ENCODE results near the gene FCHSD2.

Gene FCHSD2

DNA sequence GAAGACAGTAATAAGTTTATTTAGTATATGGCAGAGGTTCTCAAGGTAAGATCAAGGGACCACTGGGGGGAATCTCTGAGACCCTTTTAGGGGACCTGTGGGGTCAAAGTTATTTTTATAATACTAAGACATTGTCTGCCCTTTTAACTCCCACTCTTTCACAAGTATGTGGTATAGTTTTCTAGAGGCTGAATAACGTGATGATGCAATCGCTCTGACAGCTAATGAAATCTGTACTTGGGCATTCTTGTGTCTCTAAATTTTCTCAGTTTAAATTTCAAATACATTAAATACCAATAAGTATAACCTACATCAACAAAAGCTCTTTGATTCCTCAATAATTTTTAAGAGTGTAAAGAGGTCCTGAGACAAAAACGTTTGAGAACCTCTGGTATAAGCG, 180.0 kb downstream of the FCHSD2 start:
- no peak for DNase-seq

DNA sequence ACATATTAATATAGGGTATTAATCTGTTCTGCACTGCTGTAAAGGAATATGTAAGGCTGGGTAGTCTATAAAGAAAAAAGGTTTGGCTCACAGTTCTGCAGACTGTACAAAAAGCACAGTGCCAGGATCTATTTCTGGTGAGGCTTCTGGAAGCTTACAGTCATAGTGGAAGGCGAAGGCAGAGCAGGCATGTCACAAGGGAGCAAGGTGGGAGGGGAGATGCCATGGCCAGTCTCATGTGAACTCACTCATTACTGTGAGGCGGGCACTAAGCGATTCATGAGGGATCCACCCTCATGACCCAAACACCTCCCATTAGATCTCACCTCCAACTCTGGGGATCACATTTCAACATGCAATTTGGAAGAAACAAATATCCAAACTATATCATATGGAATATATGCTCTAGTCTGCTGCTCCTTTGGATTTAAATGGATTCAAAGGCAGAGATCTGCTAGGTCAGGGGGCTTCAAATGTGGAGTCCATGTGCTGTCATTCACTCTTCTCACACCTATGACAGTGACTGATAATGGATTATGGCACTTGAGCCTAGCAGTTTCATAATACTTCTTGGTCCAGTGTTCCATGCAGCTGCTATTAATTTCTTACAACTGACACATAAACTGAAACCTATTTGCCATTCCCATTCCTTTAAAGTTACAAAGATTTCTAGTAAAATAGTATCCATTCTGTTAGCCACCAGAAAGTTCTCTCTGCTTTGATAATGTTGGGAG, 182.0 kb downstream of the FCHSD2 start:
- no peak for DNase-seq

DNA sequence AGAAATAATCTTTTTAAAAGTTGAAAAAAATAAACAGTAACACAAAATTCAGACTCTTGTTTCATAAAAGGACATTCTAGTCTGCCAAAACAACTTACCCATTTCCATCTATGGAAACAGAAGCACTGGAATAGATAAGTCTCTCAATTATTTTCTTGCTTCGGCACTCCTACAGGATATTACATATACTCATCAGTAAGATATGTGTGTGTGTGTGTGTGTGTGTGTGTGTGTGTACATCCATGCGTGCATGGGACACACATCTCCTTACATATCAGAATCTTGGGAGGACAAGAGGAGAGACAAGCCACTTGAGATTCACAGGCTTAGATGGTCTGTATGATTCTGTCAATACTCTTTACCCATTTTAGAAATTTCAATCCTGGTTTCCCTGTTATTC, 183.3 kb downstream of the FCHSD2 start:
- DNase-seq: no peak

DNA sequence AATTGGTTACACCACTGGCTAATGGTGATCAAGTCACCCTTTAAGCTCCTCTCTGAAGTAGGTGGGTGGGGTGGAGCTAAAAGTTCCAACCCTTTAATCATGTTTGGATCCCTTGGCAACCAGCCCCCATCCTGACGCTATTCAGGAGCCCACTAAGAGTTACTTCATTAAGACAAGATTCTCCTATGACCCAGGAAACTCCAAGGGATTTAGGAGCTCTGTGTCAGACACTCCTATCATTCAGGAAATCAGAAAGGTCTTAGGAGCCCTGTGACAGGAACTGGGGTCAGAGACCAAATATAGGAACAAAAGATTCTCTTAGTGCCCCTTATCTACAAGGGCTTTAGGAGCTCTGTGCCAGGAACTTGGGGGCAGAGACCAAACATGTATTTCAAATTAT, 186.7 kb downstream of the FCHSD2 start:
- no peak for DNase-seq

DNA sequence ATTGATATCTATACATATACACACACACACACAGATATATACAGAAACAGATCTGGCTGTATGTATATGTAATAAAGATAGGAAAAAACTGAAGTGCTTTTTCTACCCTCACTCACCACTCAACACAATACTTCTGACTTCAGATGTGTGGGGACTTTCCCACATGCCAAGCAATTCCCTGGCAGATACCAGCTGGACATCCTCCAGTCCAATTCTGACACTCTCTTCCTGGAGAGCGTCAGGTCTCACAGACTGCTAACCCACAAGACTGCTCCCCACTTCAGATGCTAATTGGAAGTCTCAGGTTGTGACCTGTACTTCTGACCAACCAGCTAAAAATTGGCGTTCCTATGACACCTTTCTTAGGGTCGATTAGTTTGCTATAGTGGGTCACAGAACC, 187.3 kb downstream of the FCHSD2 start:
- DNase-seq: no peak

DNA sequence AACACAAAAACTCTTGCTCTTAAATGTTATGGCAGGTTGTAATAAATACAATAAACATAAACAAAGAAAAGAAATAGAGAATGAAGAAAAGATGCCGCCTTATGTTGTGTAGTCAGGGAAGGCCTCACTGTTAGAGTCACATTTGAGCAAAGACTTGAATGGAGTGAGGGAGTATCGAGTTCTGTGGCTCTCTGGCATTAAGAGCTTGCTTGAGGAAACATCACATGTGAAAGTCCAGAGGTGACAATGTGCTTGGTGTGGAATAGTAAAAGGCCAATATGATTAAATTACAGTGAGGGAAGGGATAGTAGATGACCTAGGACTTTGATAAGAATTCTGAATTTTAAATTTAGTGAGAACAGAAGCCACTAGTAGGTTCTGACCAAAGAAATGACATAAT, 188.5 kb downstream of the FCHSD2 start:
- DNase-seq: no peak

DNA sequence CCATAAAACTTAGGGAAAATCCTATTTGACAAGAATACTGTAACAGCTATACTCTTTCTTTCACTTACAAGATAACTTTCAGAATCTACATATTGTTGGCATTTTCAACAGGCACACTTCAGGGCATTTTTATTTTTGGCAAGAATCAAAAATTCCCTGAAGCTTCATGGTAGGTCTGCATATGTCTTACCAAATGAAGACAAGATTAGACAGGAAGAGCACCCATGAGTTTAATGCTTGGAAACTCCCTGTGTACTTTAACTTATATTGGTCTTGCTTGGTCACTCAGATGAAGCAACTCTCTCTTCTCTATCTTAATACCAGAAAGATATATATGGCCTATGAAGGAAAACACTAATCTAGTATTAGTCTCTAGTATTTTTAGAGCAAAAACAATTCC, 190.2 kb downstream of the FCHSD2 start:
- no peak for DNase-seq

DNA sequence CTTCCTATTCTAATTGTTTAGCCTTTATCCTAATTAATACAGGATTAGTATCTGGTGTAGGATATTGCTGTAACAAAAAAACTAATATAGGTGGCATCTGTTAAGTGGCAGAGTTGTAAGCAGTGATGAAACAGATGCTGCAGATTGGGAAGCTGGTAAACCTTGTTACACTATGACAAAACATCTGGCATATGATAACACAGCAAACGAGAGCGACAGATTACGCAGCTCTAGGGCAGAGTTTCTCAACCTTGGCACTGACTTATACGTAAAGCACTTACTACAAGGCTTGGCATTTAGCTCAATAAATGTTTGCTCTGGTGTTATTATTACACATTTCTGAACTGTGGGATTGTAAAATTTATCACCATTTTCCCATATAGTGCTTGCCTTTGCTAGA, 190.9 kb downstream of the FCHSD2 start:
- DNase-seq: no peak

DNA sequence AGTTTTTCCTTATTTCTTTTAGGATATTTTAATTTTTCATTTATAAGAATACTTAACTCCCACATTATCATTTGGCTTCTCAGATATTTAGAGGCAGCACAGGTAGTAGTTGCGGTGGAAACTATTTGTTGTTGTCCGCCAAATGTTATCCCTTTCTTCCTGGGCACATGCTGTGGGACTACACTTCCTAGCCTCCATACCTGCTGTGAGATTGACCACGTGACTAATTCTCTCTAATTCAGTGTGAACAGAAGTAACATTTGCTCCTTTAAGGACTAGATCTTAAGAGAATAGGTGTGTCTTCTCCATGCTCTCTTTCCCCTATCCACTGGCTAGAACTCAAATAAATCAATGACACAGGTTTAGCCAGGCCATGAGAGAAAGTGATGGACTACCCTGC, 191.4 kb downstream of the FCHSD2 start:
- DNase-seq: no peak

DNA sequence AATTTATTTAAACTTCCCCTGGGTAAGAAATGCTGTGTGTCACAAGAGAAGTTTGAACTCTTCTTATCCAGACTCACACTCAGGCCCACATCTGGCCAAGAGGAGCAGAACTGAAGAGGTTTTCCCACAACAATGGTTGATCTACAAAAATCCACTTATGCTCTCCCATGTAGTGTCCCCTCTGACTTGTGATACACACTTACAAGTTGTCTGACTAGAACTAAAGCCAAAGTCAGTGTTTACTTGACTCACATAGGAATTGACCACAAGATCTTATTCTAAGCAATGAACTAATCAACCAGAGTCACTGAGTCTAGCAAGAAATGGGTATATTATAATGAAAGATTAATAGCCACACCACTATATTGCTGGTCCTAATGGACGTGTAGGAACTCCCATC, 194.9 kb downstream of the FCHSD2 start:
- no peak for DNase-seq

DNA sequence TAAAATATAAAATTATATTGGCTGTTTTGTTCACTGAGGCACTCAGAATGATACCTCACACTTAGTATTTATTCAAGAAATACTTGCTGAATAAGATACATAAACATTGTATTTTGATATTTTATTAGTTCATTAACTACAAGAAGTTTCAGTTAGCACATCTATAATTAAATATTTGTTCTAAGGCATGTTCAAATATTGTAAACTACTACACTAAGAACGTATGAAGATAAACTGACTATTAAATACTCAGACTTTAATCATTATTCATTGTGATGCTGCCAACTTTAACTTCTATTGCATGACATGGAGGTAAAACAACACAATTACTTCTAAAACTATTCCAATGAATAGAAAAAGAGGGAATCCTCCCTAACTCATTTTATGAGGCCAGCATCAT, 198.5 kb downstream of the FCHSD2 start:
- DNase-seq: no peak

DNA sequence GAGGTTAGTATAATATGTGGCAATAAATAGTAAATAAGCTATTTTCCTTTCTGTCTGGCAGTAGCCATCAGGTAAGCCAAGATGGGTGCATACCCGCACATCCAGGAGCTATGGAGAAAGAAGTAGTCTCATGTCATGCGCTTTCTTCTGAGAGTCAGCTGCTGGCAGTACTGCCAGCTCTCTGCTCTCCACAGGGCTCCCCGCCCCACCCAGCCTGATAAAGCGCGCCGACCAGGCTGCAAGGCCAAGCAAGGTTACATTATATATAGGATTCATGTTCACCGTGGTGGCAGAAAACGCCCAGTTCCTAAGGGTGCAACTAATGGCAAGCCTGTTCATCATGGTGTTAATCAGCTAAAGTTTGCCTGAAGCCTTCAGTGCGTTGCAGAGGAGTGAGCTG, 201.7 kb downstream of the FCHSD2 start:
- DNase-seq: no peak

DNA sequence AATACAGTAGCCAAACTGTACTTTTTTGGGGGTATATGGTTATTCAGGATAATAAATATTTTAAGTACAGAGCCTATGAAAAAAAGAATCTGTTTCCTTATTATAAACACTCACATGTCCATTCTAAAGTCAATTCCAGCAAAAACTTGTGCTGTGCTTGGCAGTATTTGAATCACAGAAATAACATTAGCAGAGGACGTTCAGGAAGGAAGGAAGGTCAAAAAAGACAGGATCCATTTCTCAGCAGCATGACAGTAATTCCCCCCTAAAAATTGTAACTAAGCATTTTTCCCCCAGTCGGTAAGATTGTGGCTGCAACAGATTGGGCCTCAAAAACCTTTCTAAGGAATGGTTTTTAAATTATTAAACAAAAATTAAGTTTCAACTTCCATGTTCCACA, 203.1 kb downstream of the FCHSD2 start:
- DNase-seq: no peak

DNA sequence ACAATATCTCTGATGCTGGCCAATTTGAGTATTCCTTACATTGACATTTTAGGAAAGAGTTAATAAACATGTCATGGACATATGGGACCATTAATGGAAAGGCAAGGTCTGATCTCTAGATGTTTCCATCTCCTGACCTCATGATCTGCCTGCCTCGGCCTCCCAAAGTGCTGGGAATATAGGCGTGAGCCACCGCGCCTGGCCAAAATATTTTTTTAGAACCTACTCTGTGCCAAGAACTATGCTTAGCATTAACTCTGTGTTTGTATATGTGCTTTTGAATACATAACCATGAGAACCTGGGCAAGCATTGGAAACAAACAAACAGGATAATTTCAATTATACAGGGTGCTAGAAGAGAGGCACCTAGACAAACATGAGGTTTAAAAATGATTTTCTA, 204.7 kb downstream of the FCHSD2 start:
- no peak for DNase-seq

DNA sequence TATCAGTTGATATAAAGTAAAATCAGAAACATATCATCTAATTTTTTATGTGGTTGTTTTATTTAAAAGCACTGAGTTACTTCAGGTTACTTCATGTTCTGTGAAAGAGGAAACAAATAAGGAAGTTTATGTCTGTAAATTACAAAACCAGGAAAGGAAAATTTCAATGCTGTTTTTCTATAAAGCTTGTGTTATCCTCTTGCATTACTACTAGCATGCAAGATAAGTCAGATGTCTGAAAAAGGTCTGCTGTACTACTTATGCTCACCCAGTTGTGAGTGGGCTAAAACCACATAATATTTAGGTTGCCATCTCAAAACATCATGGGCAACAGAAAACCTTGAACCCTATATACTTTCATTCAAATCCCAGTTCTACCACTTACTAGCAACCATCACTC, 206.4 kb downstream of the FCHSD2 start:
- DNase-seq: no peak

DNA sequence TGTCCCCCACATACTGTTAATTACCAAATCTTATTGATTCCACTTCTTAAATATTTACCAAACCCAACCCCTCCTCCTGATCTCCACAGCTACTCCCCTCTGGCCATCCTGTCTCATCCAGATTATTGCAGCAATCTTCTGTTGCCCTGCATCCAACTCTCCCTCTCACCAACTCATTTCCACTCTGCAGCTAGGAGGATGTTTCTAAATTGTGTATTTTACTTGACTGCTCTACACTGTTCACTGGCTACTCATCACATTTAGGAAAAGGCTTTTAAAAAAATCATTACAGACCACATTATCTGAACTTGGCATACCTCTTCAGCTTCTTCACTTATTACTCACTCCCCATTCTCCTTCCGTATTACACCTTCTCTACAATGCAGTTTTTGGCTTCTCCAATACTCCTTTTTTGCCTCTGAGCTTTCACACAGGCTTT, 210.0 kb downstream of the FCHSD2 start:
- DNase-seq: no peak

DNA sequence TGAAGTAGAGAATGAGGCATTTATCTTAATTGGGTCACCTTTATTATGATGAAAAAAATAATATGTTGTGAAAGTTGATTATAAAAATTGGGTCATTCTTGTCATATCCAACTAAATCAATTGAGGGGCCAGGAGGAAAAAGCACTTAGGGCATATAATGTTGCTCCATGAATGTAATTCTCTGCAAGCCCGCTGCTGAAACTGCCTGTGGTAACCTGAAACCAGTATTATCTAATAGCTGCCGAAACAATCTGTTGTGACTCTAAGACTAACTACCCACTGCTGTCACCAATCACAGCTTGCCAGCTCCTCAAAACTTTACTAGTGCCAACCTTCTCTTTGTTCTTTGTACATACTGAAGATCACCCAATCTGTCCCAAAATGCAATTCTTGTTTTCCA, 212.1 kb downstream of the FCHSD2 start:
- DNase-seq: no peak

DNA sequence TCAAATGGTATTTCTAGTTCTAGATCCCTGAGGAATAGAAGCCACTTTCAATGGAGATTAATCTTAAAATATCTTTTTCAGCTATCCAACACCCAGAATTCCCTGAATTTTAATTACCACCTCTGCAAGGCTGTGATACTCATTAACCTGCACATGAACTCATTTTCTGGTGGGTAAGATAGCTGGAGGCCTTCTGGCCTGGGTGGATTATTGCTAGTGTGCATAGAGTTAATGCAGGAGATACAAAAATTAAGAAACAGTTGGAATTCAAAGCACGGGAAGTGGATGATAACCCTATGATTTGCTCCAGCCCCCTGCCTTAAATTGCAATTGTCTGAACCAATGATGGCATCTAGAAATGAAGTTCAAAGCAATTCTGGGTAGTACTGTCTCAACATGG, 212.9 kb downstream of the FCHSD2 start:
- no peak for DNase-seq

DNA sequence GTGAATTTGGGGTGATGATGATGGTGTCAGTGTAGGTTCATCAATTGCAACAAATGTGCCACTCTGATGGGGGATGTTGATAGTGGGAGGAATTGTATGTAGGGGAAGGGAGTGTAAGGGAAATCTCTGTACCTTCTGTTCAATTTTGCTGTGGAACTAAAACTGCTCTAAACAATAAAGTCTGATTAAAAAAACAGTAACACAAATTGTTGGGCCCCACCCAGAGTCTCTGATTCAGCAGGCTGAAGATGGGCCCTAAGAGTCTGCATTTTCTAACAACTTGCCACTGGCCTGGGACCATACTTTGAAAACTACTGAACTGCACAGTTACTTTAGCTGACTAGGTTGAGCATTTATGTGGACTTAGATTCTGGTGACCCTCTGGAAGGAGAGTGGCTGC, 214.7 kb downstream of the FCHSD2 start:
- DNase-seq: no peak

DNA sequence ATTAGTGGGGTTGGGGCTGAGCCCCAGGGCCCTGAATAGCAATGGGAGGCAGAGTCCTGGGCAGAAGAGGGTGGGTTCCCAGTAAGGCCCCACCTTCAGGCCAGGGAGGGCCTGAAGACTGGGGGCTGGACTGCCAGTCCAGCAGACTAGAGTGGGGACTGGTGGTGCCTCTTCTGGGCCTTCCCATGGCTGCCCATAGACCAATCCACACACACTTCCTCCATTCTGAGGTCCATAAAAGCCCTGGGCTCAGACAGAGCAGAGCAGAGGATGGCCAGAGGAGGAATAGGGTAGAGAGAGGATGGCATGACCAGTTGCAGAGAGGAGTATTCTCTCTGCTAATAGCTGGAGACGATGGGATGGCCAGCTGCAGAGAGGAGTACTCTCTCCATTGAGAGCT, 216.0 kb downstream of the FCHSD2 start:
- DNase-seq: no peak

DNA sequence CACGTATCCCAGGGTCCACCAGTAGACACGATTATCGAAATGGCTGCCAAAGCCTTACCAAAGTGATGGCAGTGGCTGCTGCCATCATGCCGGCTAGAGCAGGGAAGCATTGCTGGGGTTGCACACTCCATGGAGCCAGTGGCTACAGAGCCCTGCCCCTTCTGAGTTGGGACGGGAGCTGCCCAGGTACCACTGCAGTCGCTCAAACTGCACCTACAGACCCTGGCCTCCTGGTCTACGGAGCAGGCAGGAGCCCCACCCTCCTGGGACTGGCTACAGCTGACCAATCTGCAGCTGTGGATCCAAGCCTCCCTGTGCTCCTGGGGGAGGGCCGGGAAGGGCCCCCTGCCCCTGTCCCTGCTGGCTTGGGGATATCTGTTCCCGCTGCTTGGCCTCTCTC, 216.5 kb downstream of the FCHSD2 start:
- no peak for DNase-seq

DNA sequence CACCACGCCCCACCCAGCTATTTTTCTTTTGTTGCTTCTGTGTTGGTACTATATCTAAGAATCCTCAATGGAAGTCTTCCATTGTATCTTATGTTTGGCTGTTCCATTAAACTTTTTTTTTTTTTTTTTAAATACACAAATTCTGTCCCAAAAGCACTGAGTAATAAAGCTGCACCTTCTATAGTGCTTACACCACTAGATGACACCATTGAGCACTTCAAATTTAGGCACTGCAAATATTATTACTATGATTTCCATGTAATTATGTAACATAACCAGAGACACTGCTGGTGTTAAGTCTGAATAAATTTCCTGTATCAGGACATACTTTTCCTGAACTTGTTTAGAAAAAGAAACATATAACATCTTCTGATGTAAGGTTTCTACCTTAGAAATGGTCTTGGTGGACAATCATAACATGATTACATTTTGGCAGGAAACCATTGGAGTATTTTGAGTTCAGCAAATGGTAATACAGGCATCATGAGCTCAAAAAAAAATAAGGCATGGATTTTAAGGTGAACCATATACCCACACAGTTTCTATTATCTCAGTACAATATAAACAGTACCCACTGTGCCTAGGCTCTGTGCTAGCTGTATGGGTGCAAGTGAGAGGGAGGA, 217.4 kb downstream of the FCHSD2 start:
- DNase-seq: no peak

DNA sequence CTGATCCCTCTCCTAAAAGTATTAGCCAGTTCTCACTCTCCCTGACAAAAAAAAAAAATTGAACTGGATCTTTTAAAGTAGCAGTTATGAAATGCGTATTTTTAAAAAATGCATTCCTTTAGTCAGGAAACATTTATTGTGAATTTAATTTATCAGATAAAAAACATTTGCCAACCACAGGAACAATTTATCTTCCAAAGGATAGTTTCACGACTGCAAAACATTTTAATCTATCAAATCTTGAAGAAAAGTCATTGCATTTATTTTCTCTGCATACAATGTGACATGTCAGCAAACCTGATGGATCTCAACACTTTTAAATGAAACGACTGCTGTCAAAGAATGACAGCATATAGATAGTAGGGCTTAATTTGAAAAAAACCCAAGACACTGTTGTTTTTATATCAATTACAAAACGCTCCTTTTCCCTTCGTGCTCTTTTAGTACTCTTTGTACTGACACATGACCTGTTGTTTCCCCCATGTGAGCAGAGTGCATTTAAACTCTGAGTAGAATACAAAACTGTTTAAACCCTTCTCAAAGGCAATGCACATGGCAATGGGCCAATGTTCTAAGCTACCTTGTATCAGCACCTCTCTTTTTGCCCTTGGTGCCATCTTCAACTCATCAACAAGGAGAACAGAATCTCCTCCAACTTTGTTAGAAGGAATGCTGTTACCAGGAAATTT, 220.9 kb downstream of the FCHSD2 start:
- DNase-seq: no peak

DNA sequence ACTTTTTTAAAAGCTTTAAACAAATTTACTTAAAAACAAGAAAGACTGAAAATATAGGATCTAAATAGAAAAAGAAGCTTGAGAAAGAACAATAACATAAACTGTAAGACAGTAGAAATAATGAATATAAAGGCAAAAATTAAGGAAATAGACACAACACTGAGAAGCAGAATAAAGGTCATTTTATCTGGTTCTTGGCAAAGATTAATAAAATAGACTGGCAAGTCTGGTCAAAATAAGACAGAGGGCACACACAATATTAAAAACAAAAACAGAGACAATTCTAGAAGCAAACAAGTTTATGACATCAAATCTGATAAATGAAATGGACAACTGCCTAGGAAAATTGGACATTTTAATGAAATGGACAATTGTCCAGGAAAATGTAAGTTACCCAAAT, 222.1 kb downstream of the FCHSD2 start:
- no peak for DNase-seq

DNA sequence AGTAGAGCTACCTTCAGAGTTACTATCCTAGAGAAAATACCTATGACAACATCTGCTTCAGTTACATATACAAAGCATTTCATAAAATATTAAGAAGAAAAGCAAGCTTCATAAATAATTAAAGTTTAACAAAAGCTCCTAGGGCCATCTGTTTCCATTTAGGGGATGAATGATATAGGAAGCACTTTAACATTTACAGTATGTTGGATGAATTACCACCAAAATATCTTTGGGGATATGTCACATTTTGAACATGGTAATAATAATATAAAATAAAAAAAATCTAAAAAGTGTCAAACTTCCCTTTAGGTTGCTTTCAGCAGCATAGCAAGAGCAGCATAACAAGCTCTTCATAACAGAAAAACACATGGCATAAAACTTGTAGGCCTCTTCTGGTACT, 223.3 kb downstream of the FCHSD2 start:
- no peak for DNase-seq
